A172 (cell line): ENCODE results near the gene THOC5. TPM values are rescaled to one million over a fixed set of nuclear protein-coding genes. Genes with fewer than 3 reads are reported as not detected.
"Not testable (repeated sequence)": the region's sequence is repeated elsewhere in the genome, so short reads cannot be mapped to it uniquely, and the experiment has no call there.

Source experiments
- DNase-seq: peaks from one replicate; pipeline ENCODE4 v3.0.0-alpha.2; 2015; ENCODE audit warnings: low spot score
- total RNA-seq: library from RNA; depleted of rRNA; stranded (reverse); fragments of >200 nt; shearing (Covaris generic); gene quantifications from 2 replicates; pipeline ENCODE4 v1.2.3, GENCODE V29; 2014

The THOC5 gene
- total RNA-seq, 1 experiment from 2014 or later = 42.8 TPM

DNA sequence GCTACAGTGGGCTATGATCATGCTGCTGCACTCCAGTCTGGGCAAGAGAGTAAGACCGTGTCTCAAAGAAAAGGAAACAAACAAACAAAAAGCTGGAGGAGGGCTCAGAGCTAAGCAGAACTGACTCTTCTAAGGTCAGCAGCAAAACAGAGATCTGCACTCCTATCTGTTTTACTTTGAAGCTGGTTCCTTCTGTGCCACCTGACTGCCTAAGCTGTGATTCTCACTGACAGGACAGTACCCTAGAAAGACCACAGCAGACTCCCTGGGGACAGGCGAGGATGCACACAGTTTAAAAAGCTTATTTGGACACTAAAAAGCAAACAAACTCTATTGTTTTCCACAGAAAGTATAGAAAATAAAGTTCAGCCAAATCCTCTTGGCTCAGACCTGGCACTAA lies 43.0 kb downstream of the THOC5 start:
- DNase-seq = no peak

DNA sequence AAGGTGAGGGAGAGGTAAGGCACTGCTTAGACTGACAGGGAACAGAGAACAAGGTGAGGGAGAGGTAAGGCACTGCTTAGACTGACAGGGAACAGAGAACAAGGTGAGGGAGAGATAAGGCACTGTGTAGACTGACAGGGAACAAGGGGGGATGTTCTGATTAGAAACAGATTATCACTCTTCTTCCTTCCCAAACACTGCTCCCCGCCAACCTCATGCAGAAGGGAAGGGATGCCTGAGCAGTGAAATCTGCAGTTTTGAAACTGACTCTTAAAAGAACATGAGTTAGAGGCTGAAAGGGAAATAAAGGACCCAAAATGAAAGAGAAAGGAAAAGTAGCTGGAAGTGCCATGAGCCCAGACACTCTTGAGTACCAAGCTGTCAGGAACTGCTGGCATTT lies 43.7 kb downstream of the THOC5 start:
- DNase-seq = no peak

DNA sequence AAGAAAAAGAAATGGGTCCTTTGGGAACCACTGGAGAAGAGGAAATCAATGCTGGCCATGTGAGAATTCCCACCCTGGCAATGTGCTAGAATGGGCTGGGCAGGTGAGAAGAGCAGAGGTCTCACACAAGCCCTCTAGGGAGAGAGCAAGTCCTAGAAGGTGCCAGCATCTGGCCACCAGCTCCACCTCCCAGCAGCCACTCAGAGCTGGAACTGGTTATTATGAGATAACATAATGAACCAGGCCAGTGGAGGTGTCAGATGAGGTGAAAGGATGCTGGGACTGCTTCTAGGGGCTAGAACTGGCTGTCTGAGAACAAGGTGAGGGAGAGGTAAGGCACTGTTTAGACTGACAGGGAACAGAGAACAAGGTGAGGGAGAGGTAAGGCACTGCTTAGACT lies 44.3 kb downstream of the THOC5 start:
- DNase-seq = no peak

DNA sequence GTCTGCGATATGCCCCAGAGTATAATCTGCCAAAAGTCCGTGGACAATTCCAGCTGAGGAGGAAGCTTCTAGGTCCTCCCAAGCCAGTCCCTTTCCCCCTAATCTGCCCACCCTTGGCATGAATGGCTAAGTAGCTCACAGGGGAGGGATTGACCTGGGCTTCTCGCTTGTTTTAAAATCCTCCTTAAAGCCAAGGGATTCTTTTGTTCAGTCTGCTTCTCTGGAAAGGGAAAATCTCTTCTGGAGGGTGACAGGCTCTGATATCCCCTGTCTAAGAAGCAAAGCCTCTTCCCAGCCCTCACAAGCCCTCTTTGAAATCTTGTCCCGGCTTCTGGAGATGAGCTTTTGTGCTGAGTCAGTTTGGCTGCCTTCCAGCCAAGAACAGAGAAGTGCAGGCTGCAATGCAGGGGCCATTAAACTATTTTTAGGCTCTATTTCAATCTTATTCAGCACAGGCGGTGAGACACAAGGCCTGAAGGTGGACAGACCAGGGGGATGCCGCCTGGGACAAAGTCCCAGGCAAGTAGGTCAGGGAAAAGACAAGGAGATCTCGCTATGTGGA lies 49.7 kb downstream of the THOC5 start:
- peak; percentile 41 for DNase-seq

DNA sequence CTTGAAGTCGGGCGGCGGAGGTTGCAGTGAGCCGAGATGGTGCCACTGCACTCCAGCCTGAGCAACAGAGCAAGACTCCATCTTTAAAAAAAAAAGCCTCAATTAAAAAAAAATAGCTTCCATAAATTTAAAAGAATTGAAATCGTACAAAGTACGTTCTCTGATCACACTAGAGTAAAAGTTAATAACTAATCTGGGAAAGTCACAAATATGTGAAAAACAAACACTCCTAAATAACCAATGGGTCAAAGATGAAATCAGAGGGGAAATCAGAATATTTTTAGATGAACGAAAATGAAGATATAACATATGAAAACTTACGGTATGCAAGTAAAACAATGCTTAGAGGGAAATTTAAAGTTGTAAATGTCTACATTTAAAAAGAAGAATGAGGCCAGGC lies 53.7 kb downstream of the THOC5 start:
- DNase-seq = no peak

DNA sequence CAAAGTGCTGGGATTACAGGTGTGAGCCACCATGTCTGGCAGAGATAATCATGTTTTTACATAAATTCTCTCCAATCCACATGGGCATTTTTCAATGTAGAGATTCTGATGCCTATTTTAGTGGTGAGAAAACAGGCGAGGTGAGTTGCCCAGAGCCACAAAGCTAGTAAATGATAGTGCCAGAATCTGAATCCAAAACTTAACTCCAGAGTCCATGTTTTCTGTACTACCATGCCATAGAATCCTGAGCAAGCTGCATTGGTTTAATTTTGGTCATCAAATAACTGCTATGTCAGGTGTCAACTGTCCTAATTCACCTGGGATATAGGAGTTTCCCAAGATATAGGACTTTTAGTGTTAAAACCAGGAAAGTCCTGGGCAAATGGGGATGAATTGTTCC lies 59.9 kb downstream of the THOC5 start:
- DNase-seq = no peak

DNA sequence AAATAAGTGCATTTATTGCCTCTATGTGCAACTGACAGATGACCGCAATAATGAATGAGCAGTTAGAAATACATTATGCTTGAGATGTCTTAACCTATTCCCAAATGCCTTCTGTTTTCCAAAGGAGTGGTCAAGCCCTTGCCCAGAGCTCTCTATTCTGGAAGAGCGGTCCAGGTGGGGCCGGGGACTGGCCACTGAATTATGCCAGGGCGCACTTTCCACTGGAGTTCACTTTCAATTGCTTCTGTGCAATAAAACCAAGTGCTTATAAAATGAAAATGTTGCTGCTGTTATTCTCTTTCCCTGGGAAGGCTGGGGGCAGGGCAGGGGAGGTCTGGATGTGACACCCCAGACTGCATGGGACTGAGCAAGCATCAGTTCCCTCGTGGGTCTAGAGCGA lies 62.5 kb downstream of the THOC5 start:
- DNase-seq = no peak

DNA sequence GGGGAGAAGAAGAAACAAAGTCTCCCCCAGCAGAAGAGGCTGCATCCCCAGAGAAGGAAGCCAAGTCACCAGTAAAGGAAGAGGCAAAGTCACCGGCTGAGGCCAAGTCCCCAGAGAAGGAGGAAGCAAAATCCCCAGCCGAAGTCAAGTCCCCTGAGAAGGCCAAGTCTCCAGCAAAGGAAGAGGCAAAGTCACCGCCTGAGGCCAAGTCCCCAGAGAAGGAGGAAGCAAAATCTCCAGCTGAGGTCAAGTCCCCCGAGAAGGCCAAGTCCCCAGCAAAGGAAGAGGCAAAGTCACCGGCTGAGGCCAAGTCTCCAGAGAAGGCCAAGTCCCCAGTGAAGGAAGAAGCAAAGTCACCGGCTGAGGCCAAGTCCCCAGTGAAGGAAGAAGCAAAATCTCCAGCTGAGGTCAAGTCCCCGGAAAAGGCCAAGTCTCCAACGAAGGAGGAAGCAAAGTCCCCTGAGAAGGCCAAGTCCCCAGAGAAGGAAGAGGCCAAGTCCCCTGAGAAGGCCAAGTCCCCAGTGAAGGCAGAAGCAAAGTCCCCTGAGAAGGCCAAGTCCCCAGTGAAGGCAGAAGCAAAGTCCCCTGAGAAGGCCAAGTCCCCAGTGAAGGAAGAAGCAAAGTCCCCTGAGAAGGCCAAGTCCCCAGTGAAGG lies 64.3 kb downstream of the THOC5 start:
- DNase-seq = not testable (repeated sequence)

DNA sequence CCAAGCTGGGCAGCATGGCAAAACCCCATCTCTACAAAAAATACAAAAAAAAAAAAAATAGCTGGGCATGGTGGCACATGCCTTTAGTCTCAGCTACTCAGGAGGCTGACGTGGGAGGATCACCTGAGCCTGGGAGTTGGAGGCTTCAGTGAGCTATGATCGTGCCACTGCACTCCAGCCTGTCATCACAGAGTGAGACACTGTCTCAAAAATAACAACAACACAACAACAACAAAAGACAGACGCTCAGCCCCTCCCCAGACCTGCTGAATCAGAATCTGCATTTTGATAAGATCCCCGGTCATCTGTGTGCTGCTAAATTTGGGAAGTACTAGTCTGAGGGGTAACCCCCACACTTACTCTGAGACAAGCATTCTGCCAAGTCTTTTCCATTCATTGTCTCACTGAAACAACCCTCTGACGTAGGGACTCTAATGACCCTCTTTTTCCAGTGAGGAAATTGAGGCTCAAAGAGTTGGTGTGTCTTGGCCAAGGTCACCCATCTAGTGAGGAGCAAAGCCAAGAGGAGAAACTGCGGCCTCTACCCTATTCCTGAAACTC lies 66.1 kb downstream of the THOC5 start:
- DNase-seq = no peak

DNA sequence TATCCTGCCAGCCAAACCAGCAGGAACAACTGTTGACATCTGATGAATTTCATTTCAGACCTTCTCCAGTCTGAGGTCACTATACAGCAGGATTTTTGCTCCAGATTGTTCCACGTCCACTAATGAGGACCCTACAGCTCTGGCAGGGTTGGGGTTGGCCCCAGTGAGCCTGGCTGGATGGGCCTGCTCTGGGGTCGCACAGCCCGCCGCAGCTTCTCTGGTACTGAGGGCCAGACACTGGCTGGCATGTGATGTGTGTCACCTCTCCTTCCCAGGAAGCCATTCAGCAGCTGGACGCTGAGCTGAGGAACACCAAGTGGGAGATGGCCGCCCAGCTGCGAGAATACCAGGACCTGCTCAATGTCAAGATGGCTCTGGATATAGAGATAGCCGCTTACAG lies 68.1 kb downstream of the THOC5 start:
- no peak for DNase-seq

DNA sequence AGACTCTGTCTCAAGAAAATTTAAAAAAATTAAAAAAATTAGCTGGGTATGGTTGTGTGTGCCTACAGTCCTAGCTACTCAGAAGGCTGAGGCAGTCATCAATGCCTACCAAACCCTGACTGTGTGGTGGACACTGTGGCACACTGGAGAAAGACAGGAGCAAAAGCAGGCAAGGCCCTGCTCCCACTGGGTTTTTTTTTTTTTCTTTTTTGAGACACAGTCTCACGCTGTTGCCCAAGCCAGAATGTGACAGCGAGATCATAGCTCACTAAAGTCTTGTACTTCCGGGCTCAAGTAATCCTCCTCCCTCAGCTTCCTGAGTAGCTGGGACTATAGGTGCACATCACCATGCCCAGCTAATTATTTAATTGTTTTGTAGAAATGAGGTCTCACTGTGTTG lies 68.9 kb downstream of the THOC5 start:
- no peak for DNase-seq

DNA sequence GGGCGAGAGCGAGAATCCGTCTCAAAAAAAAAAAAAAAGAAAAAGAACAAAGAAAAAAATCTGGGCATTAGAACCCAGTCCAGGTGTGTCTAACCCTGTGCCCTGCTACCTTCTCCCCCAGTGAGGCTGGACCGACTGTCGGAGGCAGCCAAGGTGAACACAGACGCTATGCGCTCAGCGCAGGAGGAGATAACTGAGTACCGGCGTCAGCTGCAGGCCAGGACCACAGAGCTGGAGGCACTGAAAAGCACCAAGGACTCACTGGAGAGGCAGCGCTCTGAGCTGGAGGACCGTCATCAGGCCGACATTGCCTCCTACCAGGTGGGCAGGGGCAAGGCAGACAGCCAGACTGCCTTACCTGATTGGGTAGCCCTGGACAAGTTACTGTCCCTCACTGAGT lies 70.3 kb downstream of the THOC5 start:
- no peak for DNase-seq

DNA sequence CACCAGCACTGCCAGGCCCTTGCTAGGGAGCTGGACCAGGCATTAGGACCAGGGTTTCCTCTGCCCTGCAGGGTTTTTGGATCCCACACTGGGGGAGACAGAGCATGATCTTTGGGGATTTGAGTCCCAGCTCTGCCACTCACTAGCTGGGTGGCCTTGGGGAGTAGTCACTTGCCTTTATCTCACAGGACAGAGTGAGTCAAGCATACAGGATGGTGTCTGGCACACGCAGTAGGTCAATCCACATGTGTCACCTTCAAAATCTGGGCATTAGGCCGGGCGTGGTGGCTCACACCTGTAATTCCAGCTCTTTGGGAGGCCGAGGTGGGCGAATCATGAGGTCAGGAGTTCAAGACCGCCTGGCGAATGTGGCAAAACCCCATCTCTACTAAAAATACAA lies 70.8 kb downstream of the THOC5 start:
- no peak for DNase-seq

DNA sequence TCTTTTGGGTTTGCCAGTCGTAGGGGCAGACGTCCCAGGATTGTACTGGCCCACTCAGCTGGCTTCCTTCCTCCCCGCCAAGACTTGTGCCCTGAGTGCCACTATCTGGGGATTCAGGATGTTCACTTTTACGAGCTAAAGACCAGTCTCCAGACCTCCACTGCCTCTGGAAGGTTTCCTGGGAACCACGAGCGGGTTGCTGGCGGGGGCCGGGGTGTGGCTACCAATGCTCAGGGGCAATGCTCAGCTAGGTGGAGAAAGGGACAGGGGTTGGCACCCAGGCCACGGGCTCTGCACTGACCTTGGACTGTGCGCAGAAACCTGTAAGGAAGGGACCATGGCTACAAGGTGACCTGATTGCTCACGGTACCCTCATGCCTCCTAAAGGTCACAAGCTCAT lies 71.3 kb downstream of the THOC5 start:
- no peak for DNase-seq

DNA sequence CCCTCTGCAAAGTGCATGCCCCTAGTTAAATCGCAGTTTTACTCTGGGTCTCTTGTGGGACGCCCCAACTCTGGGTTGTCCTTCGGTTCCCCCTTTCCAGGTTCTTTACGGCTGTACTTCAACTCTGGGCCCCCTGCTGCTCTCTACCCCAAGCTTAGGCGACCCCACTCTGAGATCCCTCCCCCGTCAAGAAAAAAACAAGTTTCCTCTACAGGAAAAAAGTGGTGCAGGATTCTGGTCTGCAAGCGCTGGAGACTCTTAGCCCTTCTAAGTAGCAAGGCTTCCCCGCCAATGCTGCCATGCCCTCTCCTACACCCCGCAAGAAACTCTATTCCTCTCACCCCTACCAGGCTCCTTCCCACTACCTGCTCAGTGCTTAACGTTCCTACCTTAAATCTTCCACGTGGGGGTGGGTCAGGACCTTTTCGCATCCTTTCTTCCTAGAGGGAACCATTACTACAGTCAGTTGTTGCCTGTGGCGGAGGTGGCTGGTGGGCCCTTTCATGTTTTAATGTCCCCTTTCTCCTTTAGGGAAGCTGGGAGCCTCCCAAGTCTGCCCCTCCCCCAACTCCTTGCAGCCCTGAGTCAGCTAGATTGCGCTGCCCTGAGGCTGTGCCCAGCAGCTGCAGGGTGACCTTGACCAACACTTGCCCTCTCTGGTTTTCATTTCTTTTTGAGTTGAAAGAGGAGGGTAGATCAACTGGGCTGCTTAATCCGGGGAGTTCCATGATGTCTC lies 72.1 kb downstream of the THOC5 start:
- no peak for DNase-seq

DNA sequence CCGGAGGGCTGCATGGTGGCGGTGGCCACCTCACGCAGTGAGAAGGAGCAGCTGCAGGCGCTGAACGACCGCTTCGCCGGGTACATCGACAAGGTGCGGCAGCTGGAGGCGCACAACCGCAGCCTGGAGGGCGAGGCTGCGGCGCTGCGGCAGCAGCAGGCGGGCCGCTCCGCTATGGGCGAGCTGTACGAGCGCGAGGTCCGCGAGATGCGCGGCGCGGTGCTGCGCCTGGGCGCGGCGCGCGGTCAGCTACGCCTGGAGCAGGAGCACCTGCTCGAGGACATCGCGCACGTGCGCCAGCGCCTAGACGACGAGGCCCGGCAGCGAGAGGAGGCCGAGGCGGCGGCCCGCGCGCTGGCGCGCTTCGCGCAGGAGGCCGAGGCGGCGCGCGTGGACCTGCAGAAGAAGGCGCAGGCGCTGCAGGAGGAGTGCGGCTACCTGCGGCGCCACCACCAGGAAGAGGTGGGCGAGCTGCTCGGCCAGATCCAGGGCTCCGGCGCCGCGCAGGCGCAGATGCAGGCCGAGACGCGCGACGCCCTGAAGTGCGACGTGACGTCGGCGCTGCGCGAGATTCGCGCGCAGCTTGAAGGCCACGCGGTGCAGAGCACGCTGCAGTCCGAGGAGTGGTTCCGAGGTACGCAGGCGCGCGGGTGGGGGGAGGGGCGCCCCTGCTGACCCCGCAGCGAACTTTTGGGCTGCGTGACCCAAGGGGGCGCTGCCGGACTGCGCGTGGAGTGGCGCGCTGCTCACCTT lies 72.9 kb downstream of the THOC5 start:
- no peak for DNase-seq

DNA sequence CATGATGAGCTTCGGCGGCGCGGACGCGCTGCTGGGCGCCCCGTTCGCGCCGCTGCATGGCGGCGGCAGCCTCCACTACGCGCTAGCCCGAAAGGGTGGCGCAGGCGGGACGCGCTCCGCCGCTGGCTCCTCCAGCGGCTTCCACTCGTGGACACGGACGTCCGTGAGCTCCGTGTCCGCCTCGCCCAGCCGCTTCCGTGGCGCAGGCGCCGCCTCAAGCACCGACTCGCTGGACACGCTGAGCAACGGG lies 73.4 kb downstream of the THOC5 start:
- no peak for DNase-seq

DNA sequence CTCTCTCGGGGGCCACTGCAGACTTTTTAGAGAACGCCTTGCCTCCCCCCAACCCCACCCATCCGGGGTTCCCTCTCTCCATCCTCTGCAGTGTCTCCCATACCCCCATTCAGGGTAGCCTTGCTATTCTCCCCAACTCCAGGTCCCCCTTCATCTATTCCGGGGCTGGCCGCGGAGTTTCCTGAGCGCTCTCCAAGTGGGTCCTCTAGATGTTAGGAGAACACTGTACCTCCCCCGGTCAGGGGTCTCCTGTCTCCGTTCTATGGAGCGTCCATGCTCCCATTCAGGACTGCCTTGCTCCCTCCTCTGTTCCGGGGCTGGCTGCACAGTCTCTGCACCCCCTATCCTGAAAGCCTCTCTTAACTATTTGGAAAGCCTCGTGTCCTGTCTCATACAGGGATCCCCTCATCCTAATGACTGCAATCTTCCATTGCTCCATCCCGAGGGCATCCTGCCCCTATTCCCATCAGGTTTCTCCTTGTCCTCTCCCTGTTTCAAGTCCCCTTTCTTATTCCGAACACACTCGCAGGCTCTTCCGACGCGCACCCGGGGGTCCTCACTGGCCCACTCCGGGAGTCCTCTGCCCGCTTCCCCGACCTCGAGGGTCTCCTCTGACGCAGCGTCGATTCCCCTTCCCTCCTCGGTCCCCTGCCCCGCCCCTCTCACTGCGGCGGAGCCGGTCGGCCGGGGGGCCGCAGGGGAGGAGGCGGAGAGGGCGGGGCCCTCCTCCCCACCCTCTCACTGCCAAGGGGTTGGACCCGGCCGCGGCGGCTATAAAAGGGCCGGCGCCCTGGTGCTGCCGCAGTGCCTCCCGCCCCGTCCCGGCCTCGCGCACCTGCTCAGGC lies 73.9 kb downstream of the THOC5 start, which contains the start of gene NEFH:
TSS of gene NEFH (plus strand) at position 802 of the 845 bp plus-strand sequence. CDS start 45 bp downstream, outside the sequence.
- no peak for DNase-seq

DNA sequence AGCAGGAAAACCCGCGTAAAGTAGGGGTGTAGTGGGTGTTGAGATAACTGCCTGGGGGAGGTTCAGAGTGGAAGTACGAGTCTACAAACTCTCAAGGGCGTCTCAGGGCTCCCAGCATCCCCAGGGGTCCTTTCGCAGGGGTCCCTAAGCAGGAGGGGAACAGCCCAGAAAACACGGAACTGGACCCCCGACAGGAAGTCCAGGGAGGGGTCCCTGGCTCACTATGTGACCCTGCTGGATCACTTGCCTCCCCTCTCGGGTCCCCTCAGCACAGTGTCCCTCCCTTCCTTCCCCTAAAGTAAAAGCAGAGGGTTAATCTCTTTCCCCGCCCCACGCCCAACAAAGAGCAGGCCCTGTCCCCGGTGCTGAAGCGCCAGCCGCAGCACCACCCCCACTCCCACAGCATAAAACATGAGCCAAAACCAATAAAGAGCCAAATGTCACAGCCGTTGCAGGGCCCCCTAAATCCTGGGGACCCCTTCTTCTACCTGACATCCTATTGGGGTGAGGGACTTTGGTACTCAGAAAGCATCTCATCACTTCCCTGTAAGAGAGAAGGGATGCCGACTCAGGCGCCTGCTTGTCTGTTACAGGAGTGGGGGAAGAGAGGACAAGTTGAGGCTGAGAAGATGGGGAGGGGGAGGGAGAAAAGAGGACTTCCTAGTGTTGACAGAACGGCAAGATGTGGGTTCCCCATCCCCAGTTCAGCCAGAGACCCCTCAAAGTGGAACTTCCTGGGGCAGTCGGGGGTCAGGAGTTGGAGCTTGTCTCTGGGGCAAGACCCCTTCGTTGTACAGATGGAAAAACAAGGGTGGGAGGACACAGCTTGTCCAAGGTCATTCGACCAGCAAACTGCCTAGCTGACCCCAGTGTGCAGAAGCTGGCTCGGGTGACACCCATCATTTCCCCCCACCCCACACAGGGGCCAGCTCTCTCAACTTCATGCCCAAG lies 75.0 kb downstream of the THOC5 start:
- no peak for DNase-seq

DNA sequence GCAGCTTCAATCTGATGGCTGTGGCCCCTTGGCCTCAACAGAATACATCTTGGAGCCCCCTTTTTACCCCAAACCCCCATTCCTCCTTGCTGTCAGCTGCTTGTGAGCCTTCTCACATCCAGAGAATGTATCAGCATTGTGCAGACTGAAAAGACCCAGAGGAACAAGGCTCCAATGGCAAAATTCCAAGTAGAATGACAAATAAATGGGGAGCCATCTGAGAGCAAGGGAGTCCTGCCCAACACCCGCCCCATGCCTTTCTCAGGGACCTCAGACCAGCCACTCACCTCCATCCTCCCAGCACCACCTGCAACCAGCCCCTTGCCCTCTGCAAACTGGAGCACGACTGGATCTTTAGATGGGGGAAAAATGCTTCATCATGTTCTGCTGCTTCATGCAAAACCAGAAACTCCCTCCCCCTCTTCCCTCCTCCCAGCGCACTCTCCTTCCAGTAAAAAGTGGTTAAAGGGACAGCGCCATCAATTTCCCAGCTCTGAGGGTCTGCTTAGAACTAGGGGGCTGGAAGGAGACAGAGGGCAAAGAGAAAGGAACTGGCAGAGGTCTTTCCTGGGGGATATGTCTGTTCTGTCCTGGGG lies 75.7 kb downstream of the THOC5 start:
- no peak for DNase-seq
